SW 1271 (cell line): Measurements from ENCODE around the gene MLLT3.

Experiments
- DNase-seq, 2 experiments: peaks; one replicate each; lab custom pipeline; 2025; lab: John Stamatoyannopoulos, UW

The MLLT3 gene

DNA sequence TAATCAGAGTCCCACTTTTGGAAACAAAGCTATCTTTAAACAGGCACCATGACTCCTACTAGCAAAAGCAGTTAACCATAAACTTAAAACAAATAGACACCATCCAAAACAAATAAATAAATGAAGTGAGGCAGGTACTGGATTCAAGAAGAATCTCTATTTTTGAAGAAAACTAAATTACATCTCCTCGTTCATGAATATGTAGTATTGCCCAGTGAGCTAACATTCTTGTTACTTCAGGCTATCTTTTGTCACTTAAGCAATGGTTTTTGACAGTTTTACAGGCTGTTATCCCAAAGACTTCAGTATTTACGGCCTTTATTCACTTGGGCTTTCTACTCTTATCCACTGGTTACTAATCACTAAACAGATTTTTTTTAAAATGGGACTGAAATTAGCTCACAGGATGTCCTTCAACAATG lies 242.5 kb downstream of the MLLT3 start:
- no peak for DNase-seq

DNA sequence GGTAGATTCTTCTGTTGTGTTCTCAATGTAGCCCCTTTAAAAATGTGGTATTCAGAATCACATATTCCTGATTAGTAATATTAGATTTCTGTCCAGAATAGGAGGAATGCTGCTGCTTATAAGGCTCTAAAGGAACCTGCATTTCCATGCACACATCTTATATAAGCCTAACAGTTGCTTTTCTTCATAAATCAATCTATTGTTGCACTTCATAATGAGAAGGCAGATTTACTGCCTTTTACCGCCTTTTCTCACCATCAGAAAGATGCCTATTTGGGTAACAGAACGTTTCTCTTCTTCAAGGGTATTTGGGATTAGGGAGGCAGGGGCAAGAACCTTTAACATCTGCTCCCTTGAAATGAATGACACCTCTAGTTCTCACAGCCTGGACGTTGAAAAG lies 243.4 kb downstream of the MLLT3 start:
- DNase-seq = no peak

DNA sequence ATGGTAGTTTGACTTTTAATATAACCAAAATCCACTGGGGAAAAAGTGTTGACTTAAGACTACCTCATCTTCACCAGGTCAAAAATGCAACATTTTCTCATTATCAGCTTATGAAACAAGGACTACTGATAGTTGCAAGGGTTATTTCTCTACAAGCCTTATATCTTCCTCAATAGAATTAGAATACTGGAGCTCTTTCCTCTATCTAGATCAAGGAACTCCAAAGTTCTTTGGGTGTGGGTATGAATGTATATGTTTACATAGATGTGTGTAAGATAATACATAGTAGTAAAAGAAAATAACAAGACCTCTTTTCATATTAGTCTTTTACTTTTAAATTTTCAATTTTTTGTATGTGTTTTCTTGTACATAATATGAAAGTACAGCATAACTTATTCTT lies 244.5 kb downstream of the MLLT3 start:
- no peak for DNase-seq

DNA sequence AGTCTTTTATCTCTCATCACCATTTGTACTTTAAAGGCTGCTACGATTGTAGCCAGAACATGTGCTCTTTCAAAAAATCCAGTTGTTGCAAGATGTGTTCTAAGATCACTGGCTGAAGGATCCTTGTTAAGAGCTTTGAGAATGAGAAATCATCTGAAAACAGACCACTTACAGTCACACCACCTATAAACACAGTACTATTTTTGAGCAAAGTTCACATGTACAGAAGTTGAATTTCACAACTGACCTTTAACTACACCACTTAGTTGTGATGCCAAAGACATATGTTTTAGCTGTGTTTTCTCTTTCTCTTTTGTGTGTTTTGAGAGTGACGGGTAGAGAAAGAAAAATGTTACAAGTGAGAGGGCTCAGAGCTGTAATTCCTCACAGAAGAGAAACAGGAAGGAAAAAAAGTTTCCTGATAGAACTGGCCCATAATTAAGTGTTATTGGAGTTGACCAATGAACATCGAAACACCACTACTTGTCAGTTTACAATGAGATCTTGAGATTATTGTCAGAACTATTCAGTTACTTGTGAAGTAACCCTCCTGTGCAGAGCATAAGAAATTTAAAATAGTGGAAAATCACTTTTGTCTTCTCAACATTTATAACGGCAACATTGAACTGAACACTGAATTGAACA lies 245.4 kb downstream of the MLLT3 start:
- no peak for DNase-seq

GRCh38 chr9:20376042-20376441 lies 246.3 kb downstream of the MLLT3 start:
- DNase-seq = no peak

GRCh38 chr9:20373263-20373662 lies 249.0 kb downstream of the MLLT3 start:
- DNase-seq = no peak

DNA sequence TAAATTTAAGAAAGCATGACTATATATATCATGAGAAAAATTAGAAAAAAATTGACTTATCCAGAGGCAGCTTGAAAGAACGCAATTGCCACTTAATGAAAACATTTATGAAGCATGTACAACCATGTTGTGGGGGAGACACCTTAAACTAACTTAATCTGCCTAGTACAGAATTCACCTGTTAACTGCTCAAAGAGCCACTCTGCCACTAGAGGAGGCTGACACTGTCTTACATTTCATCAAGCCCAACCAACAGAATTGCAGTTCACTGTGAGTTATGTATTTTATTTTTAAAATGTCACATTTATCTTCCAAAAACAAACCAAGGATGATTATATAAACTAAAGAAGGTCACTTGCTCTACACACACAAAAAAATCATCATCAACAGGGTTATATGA lies 252.9 kb downstream of the MLLT3 start:
- no peak for DNase-seq

GRCh38 chr9:20367855-20368254 lies 254.4 kb downstream of the MLLT3 start:
- no peak for DNase-seq

GRCh38 chr9:20364959-20365358 lies 257.3 kb downstream of the MLLT3 start:
- no peak for DNase-seq

DNA sequence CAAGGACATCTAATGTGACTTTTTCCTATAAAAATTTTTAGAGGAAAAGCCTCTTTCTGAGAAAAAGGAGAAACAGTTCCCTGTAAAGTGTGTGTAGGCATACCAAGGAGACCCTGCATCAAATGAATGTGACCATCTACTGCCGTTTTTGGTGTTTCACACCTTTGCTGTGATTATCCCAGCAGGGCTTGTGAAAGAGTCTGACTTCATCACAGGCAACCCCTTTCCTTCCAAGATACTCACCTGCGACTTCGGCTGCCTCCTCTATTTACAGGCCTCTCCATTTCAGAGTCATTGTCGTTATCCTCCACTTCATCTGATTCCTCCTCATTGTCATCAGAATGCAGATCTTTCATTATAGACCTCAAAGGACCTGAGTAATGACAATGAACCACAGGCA lies 259.1 kb downstream of the MLLT3 start:
- DNase-seq = no peak

GRCh38 chr9:20361656-20362570 lies 260.4 kb downstream of the MLLT3 start:
- DNase-seq = no peak

DNA sequence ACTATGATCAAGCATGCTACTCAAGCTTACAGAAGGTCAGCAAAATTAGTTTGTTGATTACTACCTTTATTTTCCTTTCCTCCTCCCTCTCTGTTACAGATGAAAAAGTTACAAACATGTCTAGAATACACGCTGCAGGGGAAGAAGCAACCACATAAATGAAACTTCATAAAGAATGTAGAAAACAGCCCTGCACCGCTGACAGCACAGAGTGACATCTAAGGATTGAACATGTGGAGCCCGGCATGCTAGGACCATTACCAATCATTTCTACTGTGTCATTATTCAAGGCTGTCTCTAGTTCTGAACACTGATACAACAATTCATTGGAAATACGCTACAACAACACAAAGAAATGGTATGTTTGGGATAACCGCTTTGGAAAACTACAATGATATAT lies 261.1 kb downstream of the MLLT3 start:
- DNase-seq = no peak

GRCh38 chr9:20358207-20358606 lies 264.1 kb downstream of the MLLT3 start:
- no peak for DNase-seq

DNA sequence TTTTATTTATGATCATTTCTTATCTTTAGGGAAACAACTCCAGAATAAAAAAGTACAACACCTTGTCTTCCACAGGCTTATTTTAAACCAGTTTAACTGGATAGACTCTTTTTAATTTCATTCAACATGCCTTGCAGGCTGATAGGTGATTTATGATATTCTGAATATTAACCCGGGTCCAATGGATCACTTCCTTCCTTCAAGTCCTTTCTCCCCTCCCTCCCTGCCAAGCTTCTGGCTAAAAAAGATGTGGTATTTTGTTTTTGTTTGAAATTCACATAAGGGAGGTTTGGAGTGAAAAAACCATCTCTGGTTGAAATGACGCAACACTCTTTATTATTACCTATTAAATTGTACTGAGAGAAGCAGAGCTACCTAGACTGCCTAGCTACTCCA lies 265.3 kb downstream of the MLLT3 start:
- no peak for DNase-seq

DNA sequence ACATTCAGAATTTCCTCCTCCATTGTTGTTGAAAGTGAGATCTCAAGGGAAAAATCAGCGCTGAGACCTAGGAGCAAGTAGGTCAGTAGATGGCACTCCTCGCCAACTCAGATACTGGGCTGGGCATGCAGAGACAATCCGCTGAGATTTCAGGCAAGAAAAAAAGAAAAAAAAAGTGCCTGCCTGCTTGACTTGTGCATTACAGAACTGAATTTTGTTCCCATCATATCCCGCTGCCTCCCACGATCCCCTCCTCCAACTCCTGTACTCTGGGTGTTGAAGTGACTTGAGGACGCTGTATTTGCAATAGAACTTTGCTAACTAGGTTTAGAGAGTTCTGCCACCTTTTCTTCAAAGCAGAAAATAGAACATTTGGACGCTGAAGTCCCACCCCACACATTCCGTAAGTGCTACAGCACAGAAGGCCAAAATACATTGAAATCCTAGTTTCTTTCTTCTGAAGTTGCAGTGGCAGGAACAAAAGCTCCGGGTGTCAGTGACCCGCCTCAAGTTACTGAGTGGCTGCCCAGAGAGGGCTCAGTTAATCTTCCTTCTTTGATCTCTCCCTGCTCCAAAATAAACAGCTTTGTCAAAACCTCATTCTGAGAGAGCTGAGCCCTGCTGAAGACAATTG lies 265.8 kb downstream of the MLLT3 start:
- peak in 1 of 2 experiments; percentile 9 for DNase-seq

GRCh38 chr9:20355022-20355421 lies 267.3 kb downstream of the MLLT3 start:
- no peak for DNase-seq

DNA sequence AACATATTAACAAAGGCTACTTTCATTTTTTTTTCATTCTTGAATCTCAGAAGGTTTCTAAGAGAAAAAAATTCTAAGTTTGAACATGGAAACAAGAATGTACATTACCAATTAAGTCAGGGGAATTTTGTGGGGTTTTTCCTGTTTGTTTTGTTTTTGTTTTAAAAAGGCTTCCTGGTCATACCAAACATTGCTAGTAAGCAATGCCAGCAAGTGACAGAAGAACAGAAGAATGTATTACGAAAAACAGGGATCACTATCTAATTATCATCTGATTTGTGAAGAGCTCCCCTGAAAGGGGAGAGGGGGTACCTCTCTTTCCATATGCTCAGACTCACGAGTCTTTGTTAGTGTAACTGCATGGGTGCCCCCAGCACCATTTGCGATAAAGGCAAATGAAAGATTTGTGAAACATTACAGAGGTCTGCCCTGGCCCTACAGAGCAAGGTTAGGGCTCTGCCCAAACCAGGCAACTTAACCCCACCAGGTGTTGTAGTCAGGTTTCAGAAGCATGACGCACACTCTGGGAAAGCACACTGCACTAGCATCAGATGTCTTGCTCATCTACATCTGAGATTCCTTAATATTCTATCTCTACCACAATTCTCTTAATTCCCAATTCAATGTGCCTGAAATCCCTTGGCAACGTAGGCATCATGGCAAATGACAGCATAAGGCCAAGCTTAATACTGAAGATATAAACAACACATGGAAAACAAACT lies 268.2 kb downstream of the MLLT3 start:
- no peak for DNase-seq

- DNase-seq = no peak
Measured at GRCh38 chr9:20353524-20353923, 268.8 kb downstream of the MLLT3 start.

DNA sequence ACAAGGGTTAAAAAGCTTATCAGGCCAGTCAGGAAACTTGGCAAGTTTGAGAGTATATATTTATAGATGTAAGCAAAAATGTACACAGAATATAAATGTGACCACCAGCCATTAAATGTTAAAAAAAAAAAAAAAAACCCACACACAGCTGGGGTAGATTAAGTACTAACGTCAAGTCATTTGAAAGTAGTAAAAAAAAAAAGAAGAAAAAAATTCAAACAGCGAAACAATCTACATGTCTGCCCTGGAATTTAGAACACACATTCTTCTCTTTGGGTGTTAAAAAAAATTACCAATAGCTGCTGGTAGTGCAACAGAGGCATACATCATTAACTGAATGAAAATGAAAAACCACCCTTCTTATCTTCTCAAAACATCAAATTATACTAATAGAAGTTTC lies 269.7 kb downstream of the MLLT3 start:
- DNase-seq = no peak

DNA sequence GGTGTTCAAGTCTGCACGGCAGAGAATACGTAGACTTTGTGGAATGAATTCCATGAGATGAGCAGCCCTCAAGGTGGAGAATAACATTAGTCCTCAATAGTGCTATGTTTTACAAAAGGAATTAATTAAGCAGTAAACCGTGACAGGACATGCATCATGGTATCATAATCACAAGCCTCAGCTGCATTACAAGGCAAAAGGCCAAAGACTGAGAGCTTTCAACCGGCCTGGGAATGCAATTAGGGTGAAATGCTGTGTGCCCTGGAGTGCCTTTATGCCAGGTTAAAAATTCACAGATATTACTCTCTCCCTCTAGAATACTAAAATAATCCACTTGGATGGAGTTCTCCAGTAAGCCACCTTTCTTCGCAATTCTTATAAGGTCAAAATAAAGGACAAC lies 270.6 kb downstream of the MLLT3 start:
- DNase-seq = no peak

- DNase-seq = no peak
Measured at GRCh38 chr9:20349568-20349967, 272.7 kb downstream of the MLLT3 start.

DNA sequence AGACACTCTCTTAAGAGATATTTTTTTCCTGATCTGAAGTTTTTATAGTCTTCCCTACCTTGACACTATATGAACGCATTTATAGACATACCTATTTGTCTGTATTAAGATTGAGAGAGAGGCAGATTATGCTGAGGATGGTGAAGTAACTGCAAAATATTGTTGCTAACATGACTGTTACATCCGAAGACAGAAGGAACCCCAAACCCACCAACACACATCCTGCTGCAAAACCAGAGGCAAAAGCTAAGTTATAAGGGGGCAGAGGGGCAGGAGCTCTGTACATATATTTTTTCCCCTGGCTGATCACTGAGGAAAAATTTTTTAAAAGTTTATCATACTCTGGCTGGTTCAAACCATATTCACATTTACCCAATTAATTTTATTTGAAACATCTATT lies 279.0 kb downstream of the MLLT3 start:
- no peak for DNase-seq

GRCh38 chr9:20340511-20340861 lies 281.8 kb downstream of the MLLT3 start:
- DNase-seq = no peak
